ENCODE results near the gene KYNU.

DNA sequence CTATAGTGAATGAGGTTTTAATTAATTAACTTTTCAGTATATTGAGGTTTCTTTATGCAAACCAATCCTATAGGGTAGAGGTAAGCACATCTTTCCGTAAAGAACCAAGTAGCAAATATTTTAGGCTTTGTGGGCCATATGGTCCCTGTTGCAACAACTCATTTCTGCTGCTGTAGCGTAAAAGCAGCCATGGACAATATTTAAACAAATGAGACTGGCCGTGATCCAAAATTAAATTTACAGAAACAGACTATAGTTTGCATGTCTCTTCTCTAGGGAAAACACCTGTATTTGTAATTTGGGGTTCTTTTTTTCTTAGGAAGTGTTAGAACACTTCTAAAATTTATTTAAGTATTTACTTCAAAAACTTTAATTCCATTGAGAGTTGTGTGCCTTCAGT is 104.3 kb downstream of the KYNU start:
- TF ChIP-seq EZH2 (IDR thresholded peaks at IDR 0.05; ENCODE audit: low read length, missing control alignments) (no peak), CTCF (conservative IDR thresholded peaks at IDR 0.05 in 1 of 2, IDR thresholded peaks at IDR 0.05 in 1 of 2; ENCODE audit: low read depth in 1 of 2, low read length in 2 of 2) (no peak)

All from fibroblast of lung (primary cell).